Activated CD8-positive, alpha-beta memory T cell treated with anti-CD3 and anti-CD28 coated beads, Interleukin-2, amount 50 U/mL, for 4 hours (primary cell): ENCODE data around the gene TMEM269.

ENCODE experiments used
- DNase-seq: peaks from one replicate; pipeline ENCODE4 v3.0.0-alpha.2; 2020

Gene TMEM269

DNA sequence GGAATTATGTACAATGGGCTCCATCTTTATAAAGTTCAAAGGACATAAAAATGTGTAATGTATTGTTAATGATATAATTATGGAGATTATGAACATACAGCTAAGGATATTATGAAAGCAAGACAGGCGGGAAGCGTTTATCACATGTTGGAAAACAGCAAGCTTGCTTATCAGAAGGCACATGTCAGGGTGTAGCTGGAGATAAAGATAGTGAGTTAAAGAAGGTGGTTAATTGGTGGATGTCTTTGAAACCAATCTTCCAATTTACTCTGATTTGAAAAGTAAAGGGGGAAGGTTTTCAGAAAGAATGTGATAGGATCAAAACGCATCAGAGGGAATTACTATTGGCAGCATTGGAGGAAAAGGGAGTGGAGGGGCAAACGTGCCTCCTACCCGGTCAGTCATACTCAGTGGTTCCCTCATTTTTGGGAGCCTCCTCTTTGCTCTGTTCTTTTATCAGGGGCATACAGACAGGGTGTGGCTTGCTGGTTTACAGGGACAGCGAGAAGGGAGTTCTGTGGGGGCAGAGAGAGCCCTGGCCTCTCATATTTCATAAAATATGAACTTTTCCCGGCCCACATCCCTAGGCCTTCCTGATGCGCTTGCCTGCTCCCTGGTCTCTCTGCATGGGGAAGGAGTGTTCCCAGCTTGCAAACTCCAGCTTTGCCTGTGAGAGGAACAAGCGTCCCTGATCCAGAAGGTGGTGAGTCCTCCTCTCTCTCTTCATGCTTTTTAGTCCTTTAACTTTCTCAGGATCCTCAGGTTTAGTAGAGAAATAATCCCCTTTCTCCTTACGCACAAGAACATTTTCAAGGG, 40.5 kb downstream of the TMEM269 start:
- no peak for DNase-seq

DNA sequence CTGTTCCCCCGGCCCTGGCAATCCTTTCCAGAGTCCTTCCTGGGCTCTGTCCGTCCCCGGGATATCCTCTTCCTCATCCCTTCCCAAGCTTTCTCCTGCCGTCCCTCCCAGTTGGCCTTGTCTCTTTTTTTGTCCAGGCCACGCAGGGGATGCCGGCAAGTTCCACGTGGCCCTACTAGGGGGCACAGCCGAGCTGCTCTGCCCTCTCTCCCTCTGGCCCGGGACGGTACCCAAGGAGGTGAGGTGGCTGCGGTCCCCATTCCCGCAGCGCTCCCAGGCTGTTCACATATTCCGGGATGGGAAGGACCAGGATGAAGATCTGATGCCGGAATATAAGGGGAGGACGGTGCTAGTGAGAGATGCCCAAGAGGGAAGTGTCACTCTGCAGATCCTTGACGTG, 45.8 kb downstream of the TMEM269 start:
- no peak for DNase-seq

DNA sequence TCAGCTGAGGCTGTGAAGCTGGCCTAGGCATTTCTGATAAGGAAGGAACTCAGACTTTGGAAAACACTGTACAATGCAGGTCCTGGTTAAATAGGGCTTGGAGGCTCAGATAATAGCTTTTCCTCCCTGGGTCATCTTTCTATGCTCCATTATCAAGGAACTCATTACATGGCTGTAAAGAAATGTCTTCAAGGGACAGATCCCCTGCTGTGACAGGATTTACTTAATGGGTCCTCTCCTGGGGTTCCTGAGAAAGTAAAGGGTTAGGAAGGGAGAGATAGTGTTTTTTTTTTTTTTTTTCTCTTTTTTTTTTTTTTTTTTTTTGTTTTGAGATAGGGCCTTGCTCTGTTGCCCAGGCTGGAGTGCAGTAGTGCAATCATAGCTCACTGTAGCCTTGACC, 46.5 kb downstream of the TMEM269 start:
- DNase-seq = no peak

DNA sequence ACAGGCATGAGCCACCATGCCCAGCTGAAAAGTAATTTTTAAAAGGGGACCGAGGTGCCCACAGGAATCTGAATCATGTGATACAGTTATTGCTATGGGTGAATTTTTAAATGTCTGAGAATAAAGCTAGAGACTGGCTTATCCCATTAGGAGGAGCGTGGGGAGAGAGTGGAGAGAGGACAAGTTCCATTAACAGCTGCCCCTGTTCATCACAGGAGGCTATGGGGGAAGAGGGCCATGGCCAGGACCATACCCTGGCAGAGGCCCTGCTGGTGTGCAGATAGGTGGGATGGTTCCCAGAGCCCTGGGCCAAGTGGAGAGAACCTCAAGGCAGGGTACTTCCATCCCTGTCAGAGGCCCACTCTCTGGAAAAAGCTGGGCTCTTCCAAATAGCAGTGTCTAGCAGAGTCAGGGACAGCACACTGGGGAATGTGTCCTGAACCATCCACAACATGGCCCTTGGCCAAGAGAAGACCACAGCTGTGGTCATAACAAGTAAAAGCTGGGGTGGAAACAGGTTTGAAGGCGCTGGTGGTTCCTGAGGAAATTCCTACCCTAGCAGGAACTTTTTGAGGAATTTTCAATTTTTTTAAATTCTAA, 48.0 kb downstream of the TMEM269 start:
- no peak for DNase-seq

DNA sequence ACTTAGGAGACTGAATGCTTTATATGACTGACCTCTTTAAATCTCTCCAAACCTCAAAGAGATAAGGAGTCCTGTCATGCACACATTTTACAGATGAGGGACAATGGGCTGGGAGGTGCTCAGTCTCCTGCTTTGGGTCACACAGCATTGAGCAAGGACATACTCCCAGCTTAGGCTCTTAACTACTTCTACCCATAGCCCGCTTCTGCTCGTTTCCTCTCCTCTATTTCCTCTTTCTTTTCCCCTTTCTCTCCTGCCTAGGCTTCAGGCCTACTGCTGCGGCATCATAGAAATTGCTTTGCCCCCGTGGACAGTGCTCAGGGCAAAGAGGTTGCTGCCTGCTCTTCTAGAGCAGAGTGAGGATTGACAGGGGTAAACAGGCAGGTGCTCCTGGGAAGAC, 49.2 kb downstream of the TMEM269 start:
- DNase-seq = no peak

DNA sequence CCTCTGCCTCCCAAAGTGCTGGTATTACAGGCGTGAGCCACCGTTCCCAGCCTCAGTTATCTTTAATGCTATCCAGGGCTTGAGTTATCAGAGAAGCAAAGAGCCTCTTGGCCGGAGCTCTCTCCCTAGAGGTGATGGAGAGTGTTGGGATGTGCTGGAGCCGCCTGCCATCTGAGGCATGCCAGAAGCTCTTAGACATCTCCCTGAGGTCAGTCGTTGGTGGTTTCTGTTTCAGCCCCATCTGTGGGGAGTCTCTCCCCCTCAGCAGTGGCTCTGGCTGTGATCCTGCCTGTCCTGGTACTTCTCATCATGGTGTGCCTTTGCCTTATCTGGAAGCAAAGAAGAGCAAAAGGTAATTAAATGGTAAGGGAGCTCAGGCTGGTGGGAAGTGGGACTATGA, 50.0 kb downstream of the TMEM269 start:
- DNase-seq = no peak

DNA sequence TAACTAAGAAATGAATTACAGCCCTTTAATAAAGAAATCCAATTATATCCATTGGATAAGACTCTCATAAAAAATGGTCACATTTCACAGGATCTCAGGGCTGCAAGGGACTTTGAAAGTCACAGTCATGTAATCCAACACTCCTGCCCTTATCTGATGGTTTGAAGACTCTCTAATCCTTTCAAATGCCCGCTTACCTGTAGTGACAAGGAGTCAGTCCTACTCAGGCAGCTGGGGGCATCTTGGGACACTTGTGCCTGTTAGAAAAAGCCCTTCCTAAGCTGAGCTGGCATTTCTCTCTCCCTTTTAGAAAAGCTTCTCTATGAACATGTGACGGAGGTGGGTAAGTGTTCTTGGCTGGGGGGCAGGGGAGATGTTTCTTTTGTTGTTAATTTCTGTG, 50.6 kb downstream of the TMEM269 start:
- no peak for DNase-seq

DNA sequence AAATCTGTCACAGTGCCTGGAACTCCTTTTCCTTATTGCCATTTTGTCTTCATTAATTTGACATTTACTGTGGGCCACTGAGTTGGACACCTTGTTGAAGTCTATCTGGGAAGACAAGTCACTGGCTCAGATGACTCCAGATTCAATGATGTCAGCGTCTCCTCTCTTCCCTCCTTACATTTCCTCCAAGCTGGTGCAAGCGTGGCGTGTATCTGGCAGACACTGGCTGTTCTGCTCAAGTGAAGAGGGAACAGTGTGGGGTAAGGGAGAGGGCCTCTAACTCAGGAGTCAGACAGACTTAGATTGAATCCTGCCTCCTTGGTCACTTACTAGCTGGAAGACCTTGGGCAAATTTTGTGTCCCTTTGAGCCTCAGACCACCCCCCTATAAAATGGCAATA, 52.9 kb downstream of the TMEM269 start:
- no peak for DNase-seq

- no peak for DNase-seq
These were observed 53.8 kb downstream of the TMEM269 start for GRCh38 chr1:42838482-42839190.

- DNase-seq = no peak
These were observed 56.2 kb downstream of the TMEM269 start for GRCh38 chr1:42841010-42841409.

DNA sequence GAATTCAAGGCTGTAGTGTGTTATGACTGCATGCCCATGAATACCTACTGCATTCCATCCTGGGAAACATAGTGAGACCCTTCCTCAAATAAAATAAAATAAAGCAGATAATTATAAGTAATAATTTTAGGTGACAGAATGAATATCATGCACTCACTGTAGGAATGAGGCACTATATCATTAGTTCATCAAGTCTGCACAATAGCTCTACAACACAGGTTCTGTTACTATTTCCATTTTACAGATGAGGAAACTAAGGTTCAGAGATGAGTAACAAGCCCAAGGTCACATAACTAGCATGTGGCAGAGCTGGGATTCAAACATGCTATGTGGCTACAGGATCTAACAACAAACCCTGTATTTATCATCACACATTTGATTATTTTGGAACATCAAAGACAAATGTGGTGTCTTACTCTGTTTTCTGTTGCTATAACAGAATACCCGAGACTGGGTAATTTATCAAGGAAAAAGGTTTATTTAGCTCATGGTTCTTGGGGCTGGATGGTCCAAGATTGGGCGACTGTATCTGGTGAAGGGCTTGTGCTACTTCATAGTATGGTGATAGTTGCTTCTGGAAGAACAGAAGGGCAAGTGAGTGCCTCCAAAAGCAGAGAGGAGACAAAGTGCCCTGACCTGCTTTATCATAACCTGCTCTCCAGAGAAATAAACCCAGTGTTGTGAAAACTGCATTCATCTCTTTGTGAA, 56.8 kb downstream of the TMEM269 start:
- DNase-seq = no peak

DNA sequence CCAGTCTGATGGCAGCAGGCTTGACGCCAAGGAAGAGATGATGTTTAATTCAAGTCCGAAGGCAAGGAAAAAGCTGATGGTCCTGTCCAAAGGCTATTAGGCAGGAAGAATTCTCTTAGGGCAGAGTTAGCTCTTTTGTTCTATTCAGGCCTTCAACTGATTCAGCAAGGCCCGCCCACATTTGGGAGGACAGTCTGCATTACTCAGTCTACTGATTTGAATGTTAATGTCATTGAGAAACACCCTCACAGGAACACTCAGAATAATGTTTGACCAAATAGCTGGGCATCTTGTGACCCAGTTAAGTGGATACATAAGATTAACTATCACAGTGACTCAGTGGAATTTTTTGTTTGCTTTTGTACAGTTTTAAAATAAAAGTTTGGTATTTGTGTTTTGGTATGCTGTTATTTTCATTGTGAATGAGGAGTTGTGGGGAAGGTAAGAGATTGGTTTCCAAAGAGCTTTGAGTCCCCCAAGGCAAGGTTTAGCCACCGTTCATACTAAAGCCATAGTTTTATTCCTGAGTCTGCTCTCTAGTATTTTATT, 59.9 kb downstream of the TMEM269 start:
- DNase-seq = no peak

DNA sequence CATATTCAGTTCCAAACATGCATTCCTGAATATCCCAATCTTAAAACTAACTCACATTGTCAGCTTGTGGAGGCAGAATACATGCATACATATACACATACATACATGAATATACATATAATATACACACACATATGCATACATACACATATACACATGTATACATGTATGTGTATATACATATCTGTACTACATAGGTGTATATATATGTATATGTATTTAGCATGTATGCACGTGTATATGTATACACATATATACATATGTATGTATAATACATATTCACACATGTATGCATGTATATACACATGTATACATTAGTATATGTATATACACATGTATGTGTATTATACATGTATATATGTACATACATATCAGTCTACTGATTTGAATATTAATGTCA, 60.4 kb downstream of the TMEM269 start:
- no peak for DNase-seq

DNA sequence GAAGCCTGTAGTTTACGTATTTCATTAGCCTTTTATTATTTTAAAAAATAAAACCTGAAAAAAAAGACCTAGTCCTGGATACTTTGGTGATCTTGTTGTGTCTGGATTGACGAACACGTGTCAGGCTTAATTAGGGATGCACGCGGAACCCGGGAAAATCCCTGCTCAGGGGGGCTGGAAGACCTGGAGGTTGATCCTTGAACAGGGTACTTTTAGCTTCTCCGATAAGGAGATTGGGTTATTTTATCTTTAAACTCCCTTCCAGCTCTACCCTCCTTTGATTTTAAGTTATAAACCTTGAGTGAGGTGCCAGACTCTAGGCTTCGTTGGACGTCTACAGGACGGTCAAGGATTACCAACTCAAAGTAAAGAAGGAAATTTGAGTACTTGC, 61.1 kb downstream of the TMEM269 start:
- no peak for DNase-seq

- peak; percentile 84 for DNase-seq
These were observed 61.7 kb downstream of the TMEM269 start, which contains the start of gene ZNF691 for GRCh38 chr1:42846257-42847110. ZNF691 (plus strand) TSS chr1:42846613; CDS start chr1:42849659, 3,046 bp downstream.

DNA sequence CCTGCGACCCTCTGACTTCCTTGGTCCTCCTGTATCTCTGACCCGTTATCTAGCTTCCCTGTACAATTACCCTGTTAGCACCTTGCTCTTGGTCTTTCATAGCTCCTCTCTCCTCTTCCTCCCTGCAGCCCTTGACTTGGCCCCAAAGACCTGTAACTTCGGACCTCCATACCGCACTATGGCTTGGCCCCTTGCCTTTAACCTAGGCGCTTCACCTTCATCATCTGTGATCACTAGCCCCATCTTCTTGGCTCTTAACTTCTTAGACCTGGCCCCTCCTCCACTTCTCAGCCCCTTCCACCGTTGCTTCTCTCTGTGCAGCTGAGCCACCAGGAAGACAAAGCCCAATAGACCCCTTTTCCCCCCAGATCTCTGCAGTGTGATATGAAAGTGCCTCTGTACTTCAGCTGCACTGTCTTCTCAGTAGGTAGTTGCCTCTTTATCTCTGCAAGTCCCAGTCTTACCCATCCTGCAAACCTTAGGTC, 62.4 kb downstream of the TMEM269 start:
- no peak for DNase-seq

DNA sequence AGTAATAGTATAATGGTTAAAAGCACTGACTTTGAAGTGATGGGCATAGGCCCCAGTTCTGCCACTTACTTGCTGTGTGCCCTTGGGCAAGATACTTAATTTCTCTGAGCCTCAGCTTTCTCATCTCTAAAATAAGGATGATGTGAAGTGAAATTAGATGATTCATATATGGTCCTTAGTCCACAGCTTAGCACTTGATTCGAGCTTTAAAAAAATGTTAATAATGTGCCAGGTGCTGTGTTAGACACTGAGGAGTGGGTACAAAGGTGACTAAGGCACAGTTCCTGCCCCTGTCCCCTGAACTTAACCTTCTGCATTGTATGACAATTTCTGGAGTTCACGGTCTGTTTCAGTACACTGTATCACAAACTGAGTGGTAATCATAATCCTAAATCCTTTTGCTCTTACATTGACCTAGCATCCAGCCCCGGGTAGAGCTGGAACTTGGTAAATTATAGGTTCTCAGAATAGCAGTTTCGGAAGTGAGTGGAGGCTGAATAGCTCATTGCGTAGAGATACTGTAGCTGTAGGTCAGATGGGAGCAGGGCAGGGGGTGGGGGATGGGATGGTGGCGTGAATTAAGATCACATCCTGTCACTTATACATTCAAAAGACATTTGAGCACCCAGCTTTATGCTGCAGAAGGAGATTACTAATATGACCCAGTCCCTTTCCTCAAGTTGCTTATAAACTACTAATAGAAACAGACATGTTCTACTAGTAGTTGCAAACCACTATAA, 63.1 kb downstream of the TMEM269 start:
- DNase-seq = no peak

DNA sequence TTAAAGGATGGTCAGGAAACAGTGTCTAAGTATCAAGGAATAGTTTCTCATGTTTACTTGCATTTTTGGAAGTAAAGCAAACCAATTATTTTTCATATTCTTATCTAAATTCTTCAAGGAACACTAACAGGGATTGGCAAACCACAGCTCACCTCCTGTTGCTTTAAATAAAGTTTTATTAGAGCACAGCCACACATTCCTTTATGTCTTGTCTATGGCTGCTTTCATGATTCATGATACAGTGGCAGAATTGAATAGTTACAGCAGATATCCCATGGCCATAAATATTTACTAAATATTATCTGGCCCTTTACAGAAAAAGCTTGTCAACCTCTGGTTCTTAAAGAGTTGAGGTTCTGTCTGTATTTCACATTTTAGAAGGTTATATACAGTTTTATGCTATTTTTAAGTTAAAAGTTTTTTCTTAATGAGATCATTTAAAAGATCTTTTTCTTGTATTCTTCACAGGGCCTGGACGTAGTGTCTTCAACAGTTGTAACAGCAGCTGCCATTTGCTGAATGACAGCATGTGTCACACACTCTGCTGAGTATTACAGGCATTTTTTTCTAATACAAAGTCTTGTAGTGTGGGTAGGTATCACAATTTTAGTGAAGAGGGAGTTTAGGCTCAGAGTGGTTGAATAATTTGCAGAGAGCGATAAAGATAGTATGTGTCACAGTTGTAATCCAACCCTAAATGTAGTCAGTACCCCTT, 64.2 kb downstream of the TMEM269 start:
- DNase-seq = no peak

DNA sequence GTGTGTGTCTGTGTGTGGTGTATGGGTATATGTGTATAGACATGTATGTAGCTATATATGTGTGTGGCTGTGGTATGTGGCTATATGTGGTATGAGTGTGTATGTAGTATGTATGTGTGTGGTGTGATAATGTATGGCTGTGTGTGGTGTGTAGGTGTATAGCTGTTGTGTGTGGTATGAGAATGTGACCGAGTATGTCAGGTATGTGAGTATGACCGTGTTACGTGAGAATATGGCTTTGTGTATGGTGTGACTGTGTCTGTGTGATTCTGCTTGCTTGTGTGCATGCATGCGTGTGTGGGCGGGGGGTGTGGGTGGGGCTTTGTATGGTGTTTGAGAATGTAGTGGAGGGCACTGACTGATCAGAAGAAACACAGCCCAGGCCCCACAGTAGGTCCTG, 65.2 kb downstream of the TMEM269 start:
- no peak for DNase-seq
